Ramos (cell line): ENCODE data around the gene MYO10.
"Not testable (repeated sequence)": the region's sequence is repeated elsewhere in the genome, so short reads cannot be mapped to it uniquely, and the experiment has no call there.

ENCODE experiments used
- in situ Hi-C: fragments of 300-500 bp; cut with MboI; formaldehyde crosslinking; loops from one replicate; pipeline ENCODE4 v1.14.3; 2022; ENCODE audit warnings: low sequenced_read_pairs; ENCODE audit not compliant: unreplicated experiment

The MYO10 gene

GRCh38 chr5:16834029-16834428, 102.1 kb downstream of the MYO10 start:
- in situ Hi-C loops = no loop called here

GRCh38 chr5:16831326-16831725, 104.8 kb downstream of the MYO10 start:
- in situ Hi-C loops = not testable (repeated sequence)

GRCh38 chr5:16827755-16828154, 108.3 kb downstream of the MYO10 start:
- in situ Hi-C loops = no loop called here

GRCh38 chr5:16826379-16827125, 109.5 kb downstream of the MYO10 start:
- in situ Hi-C loops = no loop called here

GRCh38 chr5:16819522-16820167, 116.4 kb downstream of the MYO10 start:
- in situ Hi-C loops = no loop called here

- in situ Hi-C loops = no loop called here
Observed at GRCh38 chr5:16815432-16815831, 120.7 kb downstream of the MYO10 start.

GRCh38 chr5:16812911-16813310, 123.2 kb downstream of the MYO10 start:
- in situ Hi-C loops = no loop called here

- in situ Hi-C loops = no loop called here
Observed at GRCh38 chr5:16812448-16812847, 123.6 kb downstream of the MYO10 start.

- in situ Hi-C loops = no loop called here
Observed at GRCh38 chr5:16810208-16810854, 125.8 kb downstream of the MYO10 start.

- in situ Hi-C loops = no loop called here
Observed at GRCh38 chr5:16809395-16810207, 126.5 kb downstream of the MYO10 start.

- in situ Hi-C loops = no loop called here
Observed at GRCh38 chr5:16809010-16809394, 127.1 kb downstream of the MYO10 start.

GRCh38 chr5:16808021-16808420, 128.1 kb downstream of the MYO10 start:
- in situ Hi-C loops = no loop called here

- in situ Hi-C loops = no loop called here
Observed at GRCh38 chr5:16807547-16807864, 128.6 kb downstream of the MYO10 start.

GRCh38 chr5:16806711-16807546, 129.2 kb downstream of the MYO10 start:
- in situ Hi-C loops = no loop called here

- in situ Hi-C loops = no loop called here
Observed at GRCh38 chr5:16805486-16805885, 130.6 kb downstream of the MYO10 start.

- in situ Hi-C loops = no loop called here
Observed at GRCh38 chr5:16803831-16804230, 132.3 kb downstream of the MYO10 start.

- in situ Hi-C loops = no loop called here
Observed at GRCh38 chr5:16800477-16800876, 135.6 kb downstream of the MYO10 start.

GRCh38 chr5:16799796-16800195, 136.3 kb downstream of the MYO10 start:
- in situ Hi-C loops = loop anchor here (10.0 kb wide), 1 partner anchor 385 kb away; no protein-coding TSS in a partner anchor

GRCh38 chr5:16797951-16798350, 138.1 kb downstream of the MYO10 start:
- in situ Hi-C loops = loop anchor here (10.0 kb wide), 1 partner anchor 387 kb away; no protein-coding TSS in a partner anchor
